ENCODE measurements around the gene PLA2G6. TPM values are rescaled to one million over a fixed set of nuclear protein-coding genes. Genes with fewer than 3 reads are reported as not detected.

The PLA2G6 gene
- total RNA-seq, 1 experiment from 2014 or later = 29.9 TPM

DNA sequence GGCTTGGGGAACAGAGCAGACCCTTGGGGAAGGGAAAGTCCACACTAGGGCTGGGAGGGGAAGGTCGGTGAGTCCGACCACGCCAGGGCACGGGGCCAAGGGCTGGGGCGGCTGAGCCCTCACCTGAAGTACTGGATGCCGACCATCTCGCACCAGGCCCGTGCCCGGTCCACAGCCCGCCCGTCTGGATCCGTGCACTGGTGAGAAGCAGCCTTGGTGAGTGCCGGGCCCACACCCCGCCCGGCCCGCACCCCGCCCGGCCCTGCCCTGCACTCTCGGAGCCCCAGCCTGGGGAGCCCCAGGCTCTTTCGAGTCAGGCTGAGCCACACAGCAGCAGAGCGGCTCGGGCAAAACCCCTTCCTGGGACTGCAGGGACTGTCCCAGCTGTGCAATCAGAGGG lies 69.2 kb downstream of the PLA2G6 start:
- Mint-ChIP-seq H3K27me3 (ENCODE audit: low read depth) (no peaks in the 10 kb centered on the region; the same call in 1 of the 2 replicates), H3K4me3 (no peak overlapping the region), H3K27ac (no peak overlapping the region), H3K4me1 (peaks cover 7% of the 10 kb centered on the region), H3K36me3 (no peaks in the 10 kb centered on the region), H3K9me3 (no peaks in the 10 kb centered on the region)
- CTCF ChIA-PET = interaction anchor here (0.6 to 11.1 kb wide), 4 partner anchors 12 to 64 kb away, joined by 3 to 222 read pairs (median 24); no protein-coding TSS in a partner anchor
- POLR2A ChIA-PET = interaction anchor here (0.7 kb wide), 1 partner anchor 47 kb away, joined by 4 read pairs; no protein-coding TSS in a partner anchor
- DNase-seq (ENCODE audit: low spot score) = no peak
- TF ChIP-seq, protein P1, sequence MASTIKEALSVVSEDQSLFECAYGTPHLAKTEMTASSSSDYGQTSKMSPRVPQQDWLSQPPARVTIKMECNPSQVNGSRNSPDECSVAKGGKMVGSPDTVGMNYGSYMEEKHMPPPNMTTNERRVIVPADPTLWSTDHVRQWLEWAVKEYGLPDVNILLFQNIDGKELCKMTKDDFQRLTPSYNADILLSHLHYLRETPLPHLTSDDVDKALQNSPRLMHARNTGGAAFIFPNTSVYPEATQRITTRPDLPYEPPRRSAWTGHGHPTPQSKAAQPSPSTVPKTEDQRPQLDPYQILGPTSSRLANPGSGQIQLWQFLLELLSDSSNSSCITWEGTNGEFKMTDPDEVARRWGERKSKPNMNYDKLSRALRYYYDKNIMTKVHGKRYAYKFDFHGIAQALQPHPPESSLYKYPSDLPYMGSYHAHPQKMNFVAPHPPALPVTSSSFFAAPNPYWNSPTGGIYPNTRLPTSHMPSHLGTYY (CRISPR knock-in tag; IDR thresholded peaks at IDR 0.05) = no peak
- no peak for TF ChIP-seq ESRRA (CRISPR knock-in tag; IDR thresholded peaks at IDR 0.05; ENCODE audit: borderline replicate concordance)
- no peak for TF ChIP-seq TEAD4 (CRISPR knock-in tag; IDR thresholded peaks at IDR 0.05)
- no peak for TF ChIP-seq CREM (CRISPR knock-in tag; IDR thresholded peaks at IDR 0.05)
- TF ChIP-seq, protein P2, sequence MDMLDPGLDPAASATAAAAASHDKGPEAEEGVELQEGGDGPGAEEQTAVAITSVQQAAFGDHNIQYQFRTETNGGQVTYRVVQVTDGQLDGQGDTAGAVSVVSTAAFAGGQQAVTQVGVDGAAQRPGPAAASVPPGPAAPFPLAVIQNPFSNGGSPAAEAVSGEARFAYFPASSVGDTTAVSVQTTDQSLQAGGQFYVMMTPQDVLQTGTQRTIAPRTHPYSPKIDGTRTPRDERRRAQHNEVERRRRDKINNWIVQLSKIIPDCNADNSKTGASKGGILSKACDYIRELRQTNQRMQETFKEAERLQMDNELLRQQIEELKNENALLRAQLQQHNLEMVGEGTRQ (CRISPR knock-in tag; IDR thresholded peaks at IDR 0.05) = no peak
- no peak for TF ChIP-seq ZNF423 (CRISPR knock-in tag; IDR thresholded peaks at IDR 0.05)
- no peak for TF ChIP-seq ZNF416 (CRISPR knock-in tag; IDR thresholded peaks at IDR 0.05)
- TF ChIP-seq, protein P3, sequence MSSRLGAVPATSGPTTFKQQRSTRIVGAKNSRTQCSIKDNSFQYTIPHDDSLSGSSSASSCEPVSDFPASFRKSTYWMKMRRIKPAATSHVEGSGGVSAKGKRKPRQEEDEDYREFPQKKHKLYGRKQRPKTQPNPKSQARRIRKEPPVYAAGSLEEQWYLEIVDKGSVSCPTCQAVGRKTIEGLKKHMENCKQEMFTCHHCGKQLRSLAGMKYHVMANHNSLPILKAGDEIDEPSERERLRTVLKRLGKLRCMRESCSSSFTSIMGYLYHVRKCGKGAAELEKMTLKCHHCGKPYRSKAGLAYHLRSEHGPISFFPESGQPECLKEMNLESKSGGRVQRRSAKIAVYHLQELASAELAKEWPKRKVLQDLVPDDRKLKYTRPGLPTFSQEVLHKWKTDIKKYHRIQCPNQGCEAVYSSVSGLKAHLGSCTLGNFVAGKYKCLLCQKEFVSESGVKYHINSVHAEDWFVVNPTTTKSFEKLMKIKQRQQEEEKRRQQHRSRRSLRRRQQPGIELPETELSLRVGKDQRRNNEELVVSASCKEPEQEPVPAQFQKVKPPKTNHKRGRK (CRISPR knock-in tag; IDR thresholded peaks at IDR 0.05; ENCODE audit: borderline replicate concordance) = no peak
- TF ChIP-seq, protein P4, sequence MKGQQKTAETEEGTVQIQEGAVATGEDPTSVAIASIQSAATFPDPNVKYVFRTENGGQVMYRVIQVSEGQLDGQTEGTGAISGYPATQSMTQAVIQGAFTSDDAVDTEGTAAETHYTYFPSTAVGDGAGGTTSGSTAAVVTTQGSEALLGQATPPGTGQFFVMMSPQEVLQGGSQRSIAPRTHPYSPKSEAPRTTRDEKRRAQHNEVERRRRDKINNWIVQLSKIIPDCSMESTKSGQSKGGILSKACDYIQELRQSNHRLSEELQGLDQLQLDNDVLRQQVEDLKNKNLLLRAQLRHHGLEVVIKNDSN (CRISPR knock-in tag; IDR thresholded peaks at IDR 0.05) = no peak
- ATAC-seq = no peak

DNA sequence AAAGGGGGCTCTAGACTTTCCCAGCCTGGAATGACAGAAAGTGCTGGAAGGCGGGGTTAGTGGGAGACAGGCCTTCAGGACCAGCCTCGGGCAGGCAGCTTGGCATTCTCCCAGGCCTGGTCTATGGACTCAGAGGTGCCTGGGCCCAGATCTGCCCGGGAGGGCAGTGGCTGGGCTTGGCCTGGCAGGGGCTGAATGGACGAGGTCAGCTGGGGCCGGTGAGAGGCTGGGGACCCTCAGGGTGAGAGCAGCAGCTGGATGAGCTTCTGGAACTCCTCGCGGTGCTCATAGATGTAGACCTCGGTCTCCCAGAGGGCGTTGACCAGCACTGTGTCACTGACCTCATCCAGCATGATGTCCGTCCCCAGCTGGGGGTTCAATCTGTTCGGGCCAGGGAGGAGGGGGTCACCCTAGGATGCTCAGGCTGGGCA lies 69.7 kb downstream of the PLA2G6 start:
- ChIA-PET POLR2A (no interaction called here), CTCF (interaction anchor here (1.8 to 11.1 kb wide), 3 partner anchors 11 to 70 kb away, joined by 5 to 222 read pairs (median 11); partner anchors contain the start of gene PLA2G6)
- Mint-ChIP-seq H3K27me3 (ENCODE audit: low read depth) (no peaks in the 10 kb centered on the region; the same call in 1 of the 2 replicates), H3K27ac (no peak overlapping the region), H3K36me3 (no peaks in the 10 kb centered on the region), H3K4me1 (peaks cover 7% of the 10 kb centered on the region), H3K4me3 (no peak overlapping the region), H3K9me3 (no peaks in the 10 kb centered on the region)
- ATAC-seq (no peak), DNase-seq (ENCODE audit: low spot score) (no peak)
- TF ChIP-seq, protein P5, sequence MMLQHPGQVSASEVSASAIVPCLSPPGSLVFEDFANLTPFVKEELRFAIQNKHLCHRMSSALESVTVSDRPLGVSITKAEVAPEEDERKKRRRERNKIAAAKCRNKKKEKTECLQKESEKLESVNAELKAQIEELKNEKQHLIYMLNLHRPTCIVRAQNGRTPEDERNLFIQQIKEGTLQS (CRISPR knock-in tag; conservative IDR thresholded peaks at IDR 0.05) = no peak
- no peak for TF ChIP-seq GABPB1 (CRISPR knock-in tag; IDR thresholded peaks at IDR 0.05)
- TF ChIP-seq FOXK1 (CRISPR knock-in tag; IDR thresholded peaks at IDR 0.05) = no peak
- TF ChIP-seq, protein P6, sequence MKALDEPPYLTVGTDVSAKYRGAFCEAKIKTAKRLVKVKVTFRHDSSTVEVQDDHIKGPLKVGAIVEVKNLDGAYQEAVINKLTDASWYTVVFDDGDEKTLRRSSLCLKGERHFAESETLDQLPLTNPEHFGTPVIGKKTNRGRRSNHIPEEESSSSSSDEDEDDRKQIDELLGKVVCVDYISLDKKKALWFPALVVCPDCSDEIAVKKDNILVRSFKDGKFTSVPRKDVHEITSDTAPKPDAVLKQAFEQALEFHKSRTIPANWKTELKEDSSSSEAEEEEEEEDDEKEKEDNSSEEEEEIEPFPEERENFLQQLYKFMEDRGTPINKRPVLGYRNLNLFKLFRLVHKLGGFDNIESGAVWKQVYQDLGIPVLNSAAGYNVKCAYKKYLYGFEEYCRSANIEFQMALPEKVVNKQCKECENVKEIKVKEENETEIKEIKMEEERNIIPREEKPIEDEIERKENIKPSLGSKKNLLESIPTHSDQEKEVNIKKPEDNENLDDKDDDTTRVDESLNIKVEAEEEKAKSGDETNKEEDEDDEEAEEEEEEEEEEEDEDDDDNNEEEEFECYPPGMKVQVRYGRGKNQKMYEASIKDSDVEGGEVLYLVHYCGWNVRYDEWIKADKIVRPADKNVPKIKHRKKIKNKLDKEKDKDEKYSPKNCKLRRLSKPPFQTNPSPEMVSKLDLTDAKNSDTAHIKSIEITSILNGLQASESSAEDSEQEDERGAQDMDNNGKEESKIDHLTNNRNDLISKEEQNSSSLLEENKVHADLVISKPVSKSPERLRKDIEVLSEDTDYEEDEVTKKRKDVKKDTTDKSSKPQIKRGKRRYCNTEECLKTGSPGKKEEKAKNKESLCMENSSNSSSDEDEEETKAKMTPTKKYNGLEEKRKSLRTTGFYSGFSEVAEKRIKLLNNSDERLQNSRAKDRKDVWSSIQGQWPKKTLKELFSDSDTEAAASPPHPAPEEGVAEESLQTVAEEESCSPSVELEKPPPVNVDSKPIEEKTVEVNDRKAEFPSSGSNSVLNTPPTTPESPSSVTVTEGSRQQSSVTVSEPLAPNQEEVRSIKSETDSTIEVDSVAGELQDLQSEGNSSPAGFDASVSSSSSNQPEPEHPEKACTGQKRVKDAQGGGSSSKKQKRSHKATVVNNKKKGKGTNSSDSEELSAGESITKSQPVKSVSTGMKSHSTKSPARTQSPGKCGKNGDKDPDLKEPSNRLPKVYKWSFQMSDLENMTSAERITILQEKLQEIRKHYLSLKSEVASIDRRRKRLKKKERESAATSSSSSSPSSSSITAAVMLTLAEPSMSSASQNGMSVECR (CRISPR knock-in tag; IDR thresholded peaks at IDR 0.05; ENCODE audit: borderline replicate concordance) = no peak
- TF ChIP-seq, protein P4 (CRISPR knock-in tag; IDR thresholded peaks at IDR 0.05) = no peak
- TF ChIP-seq NFYB (CRISPR knock-in tag; conservative IDR thresholded peaks at IDR 0.05; ENCODE audit: low read depth) = no peak
- no peak for TF ChIP-seq OVOL2 (CRISPR knock-in tag; IDR thresholded peaks at IDR 0.05; ENCODE audit: borderline replicate concordance)
- TF ChIP-seq NR2C2 (CRISPR knock-in tag; IDR thresholded peaks at IDR 0.05) = no peak
- no peak for TF ChIP-seq ZNF232 (CRISPR knock-in tag; IDR thresholded peaks at IDR 0.05)
- TF ChIP-seq TEAD1 (CRISPR knock-in tag; IDR thresholded peaks at IDR 0.05) = no peak
